Hematopoietic multipotent progenitor cell (in vitro differentiated cells): ENCODE results near the gene ELF5. TPM values are rescaled to one million over a fixed set of nuclear protein-coding genes. Genes with fewer than 3 reads are reported as not detected.

ENCODE experiments used
- DNase-seq, 3 donors: peaks; one replicate each; pipeline ENCODE4 v3.0.0-alpha.2; 2011 to 2015; ENCODE audit warnings: low read depth in 2 of 3, low spot score in 2 of 3
- total RNA-seq: library from RNA; depleted of rRNA; stranded (reverse); fragments of >200 nt; gene quantifications from one replicate; pipeline ENCODE4 v1.2.3, GENCODE V29; 2012

ELF5 gene
- total RNA-seq, 1 donor = not detected

GRCh38 chr11:34458525-34458924, 55.1 kb downstream of the ELF5 start:
- DNase-seq = no peak

- DNase-seq = no peak
Measured at GRCh38 chr11:34457607-34458006, 56.0 kb downstream of the ELF5 start.

- DNase-seq = no peak
Measured at GRCh38 chr11:34454308-34455032, 59.1 kb downstream of the ELF5 start.

- DNase-seq = no peak
Measured at GRCh38 chr11:34451053-34451452, 62.5 kb downstream of the ELF5 start.

- DNase-seq = no peak
Measured at GRCh38 chr11:34449013-34449412, 64.6 kb downstream of the ELF5 start.

- DNase-seq = no peak
Measured at GRCh38 chr11:34448223-34448994, 65.2 kb downstream of the ELF5 start.

- DNase-seq = no peak
Measured at GRCh38 chr11:34447044-34447443, 66.5 kb downstream of the ELF5 start.

GRCh38 chr11:34446386-34446785, 67.2 kb downstream of the ELF5 start:
- no peak for DNase-seq

GRCh38 chr11:34445956-34446355, 67.6 kb downstream of the ELF5 start:
- DNase-seq = no peak

GRCh38 chr11:34444428-34444827, 69.2 kb downstream of the ELF5 start:
- DNase-seq = no peak

- DNase-seq = no peak
Measured at GRCh38 chr11:34443136-34443535, 70.5 kb downstream of the ELF5 start.

- no peak for DNase-seq
Measured at GRCh38 chr11:34441814-34442213, 71.8 kb downstream of the ELF5 start.

- DNase-seq = no peak
Measured at GRCh38 chr11:34439610-34440198, 73.9 kb downstream of the ELF5 start.

GRCh38 chr11:34438529-34439507, 74.8 kb downstream of the ELF5 start, which contains the start of gene CAT:
Gene CAT (plus strand): TSS chr11:34438934. CDS start chr11:34439014, 80 bp downstream.
- DNase-seq = peak; percentile 83 to 99 (median 98)

GRCh38 chr11:34437224-34438125, 76.1 kb downstream of the ELF5 start:
- no peak for DNase-seq

- no peak for DNase-seq
Measured at GRCh38 chr11:34433899-34434298, 79.7 kb downstream of the ELF5 start.

GRCh38 chr11:34432822-34433221, 80.8 kb downstream of the ELF5 start:
- DNase-seq = no peak

- DNase-seq = peak in 1 of 3 donors; percentile 39
Measured at GRCh38 chr11:34431979-34432378, 81.6 kb downstream of the ELF5 start.
